Sciatic nerve (tissue), 2 donors: Measurements from ENCODE around the gene WFDC6. TPM values are rescaled to one million over a fixed set of nuclear protein-coding genes. Genes with fewer than 3 reads are reported as not detected.
"Not testable (repeated sequence)": the region's sequence is repeated elsewhere in the genome, so short reads cannot be mapped to it uniquely, and the experiment has no call there.

Experiments used
- ATAC-seq: fragments of 200-7000 bp; cut with Tn5 transposase; one replicate; pipeline ENCODE4 v1.9.1; 2020; ENCODE audit warnings: mild to moderate bottlenecking, moderate library complexity
- DNase-seq: peaks from one replicate; pipeline ENCODE4 v3.0.0-alpha.2; 2020; ENCODE audit warnings: low spot score
- intact Hi-C: fragments of 100-400 bp; cut with DNase I; formaldehyde crosslinking; loops from one replicate; pipeline ENCODE4 v1.14.2; 2022
- total RNA-seq: library from RNA; stranded (reverse); fragmentation: NEBNext Ultra II Directional; extraction: Animal tissue kit (Norgen Biotek cat#: 25700); gene quantifications from one replicate; pipeline ENCODE4 v1.2.1, GENCODE V29; 2021
- donor health status: DM: no; HTN: no; CAD: no.
- donor health status: DM: no; HTN: no; CAD: no.

Gene WFDC6
- total RNA-seq = not detected

GRCh38 chr20:45539382-45539781 is at the start of gene WFDC6:
Gene WFDC6 (minus strand): TSS chr20:45539482. CDS start chr20:45539407, 75 bp downstream.
- no peak for DNase-seq
- intact Hi-C loops = no loop called here
- ATAC-seq = no peak

- ATAC-seq (no peak), DNase-seq (no peak)
- intact Hi-C loops = no loop called here
Measured at GRCh38 chr20:45588800-45589199, 49.5 kb upstream of the WFDC6 start.

- intact Hi-C loops, DNase-seq, ATAC-seq: not testable (repeated sequence)
Measured at GRCh38 chr20:45585986-45586385, 46.7 kb upstream of the WFDC6 start.

- ATAC-seq, intact Hi-C loops, DNase-seq: not testable (repeated sequence)
Measured at GRCh38 chr20:45584294-45584693, 45.0 kb upstream of the WFDC6 start.

GRCh38 chr20:45583502-45583901 is 44.2 kb upstream of the WFDC6 start:
- ATAC-seq = no peak
- DNase-seq = no peak
- intact Hi-C loops = no loop called here

GRCh38 chr20:45581702-45582101 is 42.4 kb upstream of the WFDC6 start:
- no peak for DNase-seq
- no peak for ATAC-seq
- intact Hi-C loops = no loop called here

- intact Hi-C loops = no loop called here
- no peak for DNase-seq
- ATAC-seq = no peak
Measured at GRCh38 chr20:45579184-45579583, 39.9 kb upstream of the WFDC6 start, which contains the start of gene WFDC8. Gene WFDC8 (minus strand): TSS chr20:45579284. CDS start chr20:45579247, 37 bp downstream.

GRCh38 chr20:45578231-45578630 is 38.9 kb upstream of the WFDC6 start:
- no peak for ATAC-seq
- intact Hi-C loops = no loop called here
- DNase-seq = no peak

GRCh38 chr20:45576995-45577394 is 37.7 kb upstream of the WFDC6 start:
- intact Hi-C loops = no loop called here
- DNase-seq = no peak

GRCh38 chr20:45575931-45576330 is 36.6 kb upstream of the WFDC6 start:
- intact Hi-C loops = no loop called here
- ATAC-seq (no peak), DNase-seq (no peak)

More at GRCh38 chr20:45576995-45577394, 37.7 kb upstream of the WFDC6 start:
- no peak for ATAC-seq

- intact Hi-C loops, DNase-seq, ATAC-seq: not testable (repeated sequence)
Measured at GRCh38 chr20:45569650-45570049, 30.4 kb upstream of the WFDC6 start.

GRCh38 chr20:45564760-45565276 is 25.5 kb upstream of the WFDC6 start:
- intact Hi-C loops = no loop called here
- ATAC-seq (no peak), DNase-seq (no peak)

GRCh38 chr20:45555198-45555597 is 15.9 kb upstream of the WFDC6 start:
- intact Hi-C loops = no loop called here
- no peak for DNase-seq
- ATAC-seq = no peak

GRCh38 chr20:45552456-45552855 is 13.2 kb upstream of the WFDC6 start:
- DNase-seq = no peak
- no peak for ATAC-seq
- intact Hi-C loops = no loop called here

- intact Hi-C loops = no loop called here
- ATAC-seq (no peak), DNase-seq (no peak)
Measured at GRCh38 chr20:45550765-45551164, 11.5 kb upstream of the WFDC6 start.

GRCh38 chr20:45548410-45548809 is 9.1 kb upstream of the WFDC6 start:
- ATAC-seq (no peak), DNase-seq (no peak)
- intact Hi-C loops = loop anchor here (5.0 kb wide), 1 partner anchor 219 kb away; no protein-coding TSS in a partner anchor

GRCh38 chr20:45547206-45547770 is 8.0 kb upstream of the WFDC6 start, which contains the start of gene EPPIN:
Gene EPPIN (minus strand): TSS chr20:45547401. CDS start chr20:45547357, 44 bp downstream.
- intact Hi-C loops = loop anchor here (5.0 kb wide), 1 partner anchor 220 kb away; no protein-coding TSS in a partner anchor
- DNase-seq = no peak
- ATAC-seq = no peak

- intact Hi-C loops = loop anchor here (5.0 kb wide), 1 partner anchor 221 kb away; no protein-coding TSS in a partner anchor
Measured at GRCh38 chr20:45545754-45546453, 6.6 kb upstream of the WFDC6 start.

GRCh38 chr20:45545351-45545750 is 6.1 kb upstream of the WFDC6 start:
- no peak for DNase-seq
- intact Hi-C loops = loop anchor here (5.0 kb wide), 1 partner anchor 222 kb away; no protein-coding TSS in a partner anchor

More at GRCh38 chr20:45545754-45546453, 6.6 kb upstream of the WFDC6 start:
- ATAC-seq = peak; percentile 80
- DNase-seq = no peak

More at GRCh38 chr20:45545351-45545750, 6.1 kb upstream of the WFDC6 start:
- no peak for ATAC-seq
